ENCODE data around the gene KIAA0753.

The KIAA0753 gene

DNA sequence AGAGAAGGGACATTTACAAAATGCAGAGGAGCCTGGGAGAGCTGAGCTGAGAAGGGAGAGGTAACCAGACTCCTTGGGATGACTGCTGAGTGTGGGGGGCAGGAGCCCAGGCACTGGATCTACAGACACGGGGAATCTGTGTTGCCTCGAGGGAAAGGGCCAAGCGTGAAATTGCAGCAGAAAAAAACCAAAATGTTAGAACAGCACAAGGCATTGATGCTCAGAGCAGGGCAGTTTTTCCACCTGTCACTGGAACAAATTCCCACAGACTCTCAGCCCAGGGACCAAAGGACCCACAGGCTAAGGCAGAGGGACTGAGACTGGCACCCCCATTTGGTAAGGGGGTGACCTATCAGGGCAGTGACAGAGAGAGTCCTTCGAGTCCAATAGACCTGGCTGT is 86.2 kb downstream of the KIAA0753 start:
- Histone ChIP-seq H2AFZ (ENCODE audit: low read depth, low read length, severe bottlenecking) (no peak overlapping the region), H3K79me2 (ENCODE audit: insufficient read depth, low read length) (no peaks in the 10 kb centered on the region), H3K9me3 (ENCODE audit: insufficient read depth, low read length) (no peaks in the 10 kb centered on the region), H3F3A (ENCODE audit: insufficient read depth) (no peaks in the 10 kb centered on the region), H3K27ac (ENCODE audit: low read depth, low read length) (no peak overlapping the region), H3K36me3 (ENCODE audit: low read length) (no peaks in the 10 kb centered on the region), H4K20me1 (ENCODE audit: low read depth, low read length) (no peaks in the 10 kb centered on the region), H3K4me2 (ENCODE audit: low read depth, low read length, poor library complexity, severe bottlenecking) (no peak overlapping the region), H3K9me2 (replicated peaks; ENCODE audit: insufficient read depth, low read length) (no peaks in the 10 kb centered on the region), H3K27me3 (ENCODE audit: low read length) (no peaks in the 10 kb centered on the region), H3K9ac (ENCODE audit: low read length) (no peak overlapping the region), H3K4me3 (ENCODE audit: insufficient read depth, low read length, poor library complexity, severe bottlenecking) (no peak overlapping the region)
- TF ChIP-seq, protein P1, sequence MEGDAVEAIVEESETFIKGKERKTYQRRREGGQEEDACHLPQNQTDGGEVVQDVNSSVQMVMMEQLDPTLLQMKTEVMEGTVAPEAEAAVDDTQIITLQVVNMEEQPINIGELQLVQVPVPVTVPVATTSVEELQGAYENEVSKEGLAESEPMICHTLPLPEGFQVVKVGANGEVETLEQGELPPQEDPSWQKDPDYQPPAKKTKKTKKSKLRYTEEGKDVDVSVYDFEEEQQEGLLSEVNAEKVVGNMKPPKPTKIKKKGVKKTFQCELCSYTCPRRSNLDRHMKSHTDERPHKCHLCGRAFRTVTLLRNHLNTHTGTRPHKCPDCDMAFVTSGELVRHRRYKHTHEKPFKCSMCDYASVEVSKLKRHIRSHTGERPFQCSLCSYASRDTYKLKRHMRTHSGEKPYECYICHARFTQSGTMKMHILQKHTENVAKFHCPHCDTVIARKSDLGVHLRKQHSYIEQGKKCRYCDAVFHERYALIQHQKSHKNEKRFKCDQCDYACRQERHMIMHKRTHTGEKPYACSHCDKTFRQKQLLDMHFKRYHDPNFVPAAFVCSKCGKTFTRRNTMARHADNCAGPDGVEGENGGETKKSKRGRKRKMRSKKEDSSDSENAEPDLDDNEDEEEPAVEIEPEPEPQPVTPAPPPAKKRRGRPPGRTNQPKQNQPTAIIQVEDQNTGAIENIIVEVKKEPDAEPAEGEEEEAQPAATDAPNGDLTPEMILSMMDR (IDR thresholded peaks at IDR 0.05; ENCODE audit: insufficient read depth, low read length, poor library complexity, severe bottlenecking), result no peak
- no peak for TF ChIP-seq EZH2phosphoT487 (conservative IDR thresholded peaks at IDR 0.05; ENCODE audit: low read length)

DNA sequence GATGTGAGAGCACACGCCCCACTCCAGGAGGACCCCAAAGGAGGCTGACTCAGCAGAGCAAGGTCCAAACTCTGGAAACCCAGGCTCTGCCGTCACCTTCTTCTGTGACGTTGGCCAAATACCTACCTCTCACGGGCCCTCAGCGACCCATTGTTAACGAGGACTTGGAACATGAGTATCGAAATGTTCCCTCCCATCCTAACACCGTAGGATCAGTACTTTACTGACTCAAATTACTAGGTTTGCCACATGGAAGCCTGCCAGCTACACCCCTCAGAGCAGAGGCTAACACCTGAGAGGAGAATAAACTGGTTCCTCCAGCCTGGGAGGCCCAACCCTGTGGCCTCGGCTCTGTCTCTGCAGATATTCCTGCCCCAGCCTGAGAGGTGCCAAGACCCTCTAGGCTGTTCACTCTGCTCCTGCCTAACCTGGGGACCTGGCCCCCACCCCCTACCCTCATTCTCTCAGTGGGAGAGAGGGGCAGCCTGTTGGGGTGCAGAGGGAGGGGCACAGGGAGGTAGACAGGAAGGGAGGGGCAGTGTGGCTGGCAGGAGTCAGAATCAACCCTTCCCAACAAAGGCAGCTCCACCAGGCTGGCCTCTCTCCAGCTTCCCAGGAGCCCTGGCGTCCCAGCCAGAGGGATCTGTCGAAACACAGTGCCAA is 88.5 kb downstream of the KIAA0753 start:
- no peak overlapping the region for H2AFZ ChIP-seq (ENCODE audit: low read depth, low read length, severe bottlenecking)

DNA sequence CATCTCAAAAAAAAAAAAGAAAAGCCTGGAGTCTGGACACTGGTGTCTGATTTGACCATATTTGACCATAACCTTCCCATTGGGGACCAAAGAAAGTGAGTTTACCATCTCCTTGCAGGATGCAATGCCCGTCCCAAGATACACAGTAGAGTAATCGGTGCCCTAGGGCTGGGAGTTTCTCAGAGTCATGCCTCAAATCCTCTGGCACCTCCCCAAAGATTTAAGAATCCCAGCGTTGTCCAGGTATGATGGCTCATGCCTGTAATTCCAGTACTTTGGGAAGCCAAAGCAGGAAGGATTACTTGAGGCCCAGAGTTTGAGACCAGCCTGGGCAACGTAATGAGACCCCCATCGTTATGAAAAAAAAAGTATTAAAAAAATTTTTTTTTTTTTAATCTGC is 89.2 kb downstream of the KIAA0753 start:
- no peak overlapping the region for H3K9ac ChIP-seq (ENCODE audit: low read length)
- no peak overlapping the region for H2AFZ ChIP-seq (ENCODE audit: low read depth, low read length, severe bottlenecking)
- H3K9me3 ChIP-seq (ENCODE audit: insufficient read depth, low read length), result no peaks in the 10 kb centered on the region
- H3K79me2 ChIP-seq (ENCODE audit: insufficient read depth, low read length), result no peaks in the 10 kb centered on the region
- no peak overlapping the region for H3K4me3 ChIP-seq (ENCODE audit: insufficient read depth, low read length, poor library complexity, severe bottlenecking)
- no peaks in the 10 kb centered on the region for H3F3A ChIP-seq (ENCODE audit: insufficient read depth)
- H3K36me3 ChIP-seq (ENCODE audit: low read length), result no peaks in the 10 kb centered on the region
- H3K4me2 ChIP-seq (ENCODE audit: low read depth, low read length, poor library complexity, severe bottlenecking), result no peak overlapping the region
- no peaks in the 10 kb centered on the region for H3K9me2 ChIP-seq (replicated peaks; ENCODE audit: insufficient read depth, low read length)
- no peak overlapping the region for H3K27ac ChIP-seq (ENCODE audit: low read depth, low read length)
- no peak for TF ChIP-seq EZH2phosphoT487 (conservative IDR thresholded peaks at IDR 0.05; ENCODE audit: low read length)
- TF ChIP-seq, protein P1 (IDR thresholded peaks at IDR 0.05; ENCODE audit: insufficient read depth, low read length, poor library complexity, severe bottlenecking), result no peak
- H3K27me3 ChIP-seq (ENCODE audit: low read length), result no peaks in the 10 kb centered on the region
- H4K20me1 ChIP-seq (ENCODE audit: low read depth, low read length), result no peaks in the 10 kb centered on the region

More for the DNA sequence above, 88.5 kb downstream of the KIAA0753 start:
- Histone ChIP-seq H3F3A (ENCODE audit: insufficient read depth) (no peaks in the 10 kb centered on the region), H3K9me2 (replicated peaks; ENCODE audit: insufficient read depth, low read length) (no peaks in the 10 kb centered on the region), H3K4me2 (ENCODE audit: low read depth, low read length, poor library complexity, severe bottlenecking) (no peak overlapping the region), H3K79me2 (ENCODE audit: insufficient read depth, low read length) (no peaks in the 10 kb centered on the region), H4K20me1 (ENCODE audit: low read depth, low read length) (no peaks in the 10 kb centered on the region), H3K9me3 (ENCODE audit: insufficient read depth, low read length) (no peaks in the 10 kb centered on the region), H3K36me3 (ENCODE audit: low read length) (no peaks in the 10 kb centered on the region), H3K27me3 (ENCODE audit: low read length) (no peaks in the 10 kb centered on the region), H3K9ac (ENCODE audit: low read length) (no peak overlapping the region), H3K27ac (ENCODE audit: low read depth, low read length) (no peak overlapping the region), H3K4me3 (ENCODE audit: insufficient read depth, low read length, poor library complexity, severe bottlenecking) (no peak overlapping the region)
- TF ChIP-seq EZH2phosphoT487 (conservative IDR thresholded peaks at IDR 0.05; ENCODE audit: low read length), result no peak
- TF ChIP-seq, protein P1 (IDR thresholded peaks at IDR 0.05; ENCODE audit: insufficient read depth, low read length, poor library complexity, severe bottlenecking), result no peak
